ENCODE data around the gene HPCA.

HPCA gene

GRCh38 chr1:32888134-32888533, 1.8 kb downstream of the HPCA start:
- DNase-seq (ENCODE audit: extremely low spot score, insufficient read length, low read depth) (no peak), FAIRE-seq (no peak)

GRCh38 chr1:32888677-32889420, 2.6 kb downstream of the HPCA start:
- FAIRE-seq: no peak
- no peak for DNase-seq (ENCODE audit: extremely low spot score, insufficient read length, low read depth)

- FAIRE-seq (no peak), DNase-seq (ENCODE audit: extremely low spot score, insufficient read length, low read depth) (no peak)
Measured at GRCh38 chr1:32889731-32890278, 3.5 kb downstream of the HPCA start.

- FAIRE-seq: no peak
- no peak for DNase-seq (ENCODE audit: extremely low spot score, insufficient read length, low read depth)
Measured at GRCh38 chr1:32890516-32891240, 4.4 kb downstream of the HPCA start.

GRCh38 chr1:32891241-32891570, 4.9 kb downstream of the HPCA start:
- DNase-seq (ENCODE audit: extremely low spot score, insufficient read length, low read depth) (no peak), FAIRE-seq (no peak)

GRCh38 chr1:32891630-32892029, 5.3 kb downstream of the HPCA start:
- DNase-seq (ENCODE audit: extremely low spot score, insufficient read length, low read depth) (no peak), FAIRE-seq (no peak)

- FAIRE-seq (no peak), DNase-seq (ENCODE audit: extremely low spot score, insufficient read length, low read depth) (no peak)
Measured at GRCh38 chr1:32892368-32893197, 6.3 kb downstream of the HPCA start.

- DNase-seq (ENCODE audit: extremely low spot score, insufficient read length, low read depth) (no peak), FAIRE-seq (no peak)
Measured at GRCh38 chr1:32893198-32894018, 7.1 kb downstream of the HPCA start.

GRCh38 chr1:32894019-32894600, 7.8 kb downstream of the HPCA start:
- no peak for DNase-seq (ENCODE audit: extremely low spot score, insufficient read length, low read depth)
- no peak for FAIRE-seq

GRCh38 chr1:32894681-32895080, 8.4 kb downstream of the HPCA start:
- FAIRE-seq (no peak), DNase-seq (ENCODE audit: extremely low spot score, insufficient read length, low read depth) (no peak)

GRCh38 chr1:32895325-32896215, 9.3 kb downstream of the HPCA start:
- DNase-seq (ENCODE audit: extremely low spot score, insufficient read length, low read depth): no peak

GRCh38 chr1:32896451-32896850, 10.2 kb downstream of the HPCA start:
- no peak for DNase-seq (ENCODE audit: extremely low spot score, insufficient read length, low read depth)
- no peak for FAIRE-seq

More at GRCh38 chr1:32895325-32896215, 9.3 kb downstream of the HPCA start:
- no peak for FAIRE-seq

- no peak for DNase-seq (ENCODE audit: extremely low spot score, insufficient read length, low read depth)
- FAIRE-seq: no peak
Measured at GRCh38 chr1:32897082-32898049, 11.1 kb downstream of the HPCA start.

- no peak for DNase-seq (ENCODE audit: extremely low spot score, insufficient read length, low read depth)
- FAIRE-seq: no peak
Measured at GRCh38 chr1:32898056-32898455, 11.8 kb downstream of the HPCA start.

- FAIRE-seq (no peak), DNase-seq (ENCODE audit: extremely low spot score, insufficient read length, low read depth) (no peak)
Measured at GRCh38 chr1:32898958-32899357, 12.7 kb downstream of the HPCA start.

- DNase-seq (ENCODE audit: extremely low spot score, insufficient read length, low read depth) (no peak), FAIRE-seq (no peak)
Measured at GRCh38 chr1:32899586-32900296, 13.4 kb downstream of the HPCA start.
